GM19023 (cell line): ENCODE results near the gene FBXO8.
"Not testable (repeated sequence)": the region's sequence is repeated elsewhere in the genome, so short reads cannot be mapped to it uniquely, and the experiment has no call there.

ENCODE experiments used
- ATAC-seq: cut with Tn5 transposase; IDR thresholded peaks from one replicate; pipeline ENCODE4 v1.9.1; 2021; ENCODE audit warnings: mild to moderate bottlenecking, moderate library complexity; ENCODE audit not compliant: unreplicated experiment

The FBXO8 gene, protein sequence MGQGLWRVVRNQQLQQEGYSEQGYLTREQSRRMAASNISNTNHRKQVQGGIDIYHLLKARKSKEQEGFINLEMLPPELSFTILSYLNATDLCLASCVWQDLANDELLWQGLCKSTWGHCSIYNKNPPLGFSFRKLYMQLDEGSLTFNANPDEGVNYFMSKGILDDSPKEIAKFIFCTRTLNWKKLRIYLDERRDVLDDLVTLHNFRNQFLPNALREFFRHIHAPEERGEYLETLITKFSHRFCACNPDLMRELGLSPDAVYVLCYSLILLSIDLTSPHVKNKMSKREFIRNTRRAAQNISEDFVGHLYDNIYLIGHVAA

DNA sequence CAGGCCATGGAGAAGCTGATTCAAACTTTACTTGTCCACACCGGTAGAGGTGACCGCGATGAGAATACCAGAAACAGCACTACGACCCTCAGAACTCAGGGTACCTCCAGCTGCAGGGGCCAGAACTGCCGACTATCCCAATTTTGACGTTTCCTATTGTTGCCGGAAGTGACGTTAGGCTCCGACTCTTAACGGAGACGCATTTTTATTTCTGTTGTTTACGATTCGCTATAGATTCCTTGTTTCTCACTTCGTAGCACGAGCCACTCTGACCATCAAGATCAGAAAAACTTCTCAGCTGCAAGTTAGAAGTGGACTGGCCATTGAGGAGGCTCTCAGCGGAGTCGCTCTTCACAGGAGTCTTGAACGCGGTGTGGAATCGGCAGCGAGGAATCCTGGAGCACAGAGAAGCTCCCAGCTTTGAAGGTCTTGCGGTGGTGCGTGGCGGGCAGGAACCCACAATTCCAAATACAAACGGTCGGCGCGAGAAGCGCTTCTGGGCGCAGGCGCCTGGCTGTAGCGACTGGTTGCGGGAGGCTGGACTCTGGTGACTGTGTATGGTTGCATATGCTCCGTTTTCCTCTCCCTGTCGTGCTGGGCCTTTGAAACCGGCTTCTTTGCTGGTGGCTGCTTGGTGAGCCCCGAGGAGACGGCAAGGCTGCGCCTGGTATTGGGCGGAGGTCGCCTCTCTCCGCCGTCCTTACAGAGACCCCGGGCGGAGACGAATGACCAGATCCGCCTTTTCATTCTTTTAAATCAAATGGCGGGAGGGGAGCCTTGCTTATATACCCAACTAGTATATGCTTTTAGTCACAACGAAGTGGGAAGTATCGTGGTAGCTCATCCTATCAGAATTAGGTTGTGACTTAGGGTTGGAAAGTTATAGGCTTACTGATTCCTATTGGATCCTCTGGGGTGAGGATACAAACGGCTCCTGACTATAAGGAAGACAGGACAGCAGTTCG lies at the start of gene FBXO8, which contains the start of gene CEP44:
FBXO8 (minus strand) TSS at position 161 of the 965 bp plus-strand sequence. CDS start 20,575 bp downstream, outside the sequence.
CEP44 (plus strand) TSS at position 405 of the 965 bp plus-strand sequence. CDS start 15,211 bp downstream, outside the sequence.
- peak; percentile 73 for ATAC-seq

DNA sequence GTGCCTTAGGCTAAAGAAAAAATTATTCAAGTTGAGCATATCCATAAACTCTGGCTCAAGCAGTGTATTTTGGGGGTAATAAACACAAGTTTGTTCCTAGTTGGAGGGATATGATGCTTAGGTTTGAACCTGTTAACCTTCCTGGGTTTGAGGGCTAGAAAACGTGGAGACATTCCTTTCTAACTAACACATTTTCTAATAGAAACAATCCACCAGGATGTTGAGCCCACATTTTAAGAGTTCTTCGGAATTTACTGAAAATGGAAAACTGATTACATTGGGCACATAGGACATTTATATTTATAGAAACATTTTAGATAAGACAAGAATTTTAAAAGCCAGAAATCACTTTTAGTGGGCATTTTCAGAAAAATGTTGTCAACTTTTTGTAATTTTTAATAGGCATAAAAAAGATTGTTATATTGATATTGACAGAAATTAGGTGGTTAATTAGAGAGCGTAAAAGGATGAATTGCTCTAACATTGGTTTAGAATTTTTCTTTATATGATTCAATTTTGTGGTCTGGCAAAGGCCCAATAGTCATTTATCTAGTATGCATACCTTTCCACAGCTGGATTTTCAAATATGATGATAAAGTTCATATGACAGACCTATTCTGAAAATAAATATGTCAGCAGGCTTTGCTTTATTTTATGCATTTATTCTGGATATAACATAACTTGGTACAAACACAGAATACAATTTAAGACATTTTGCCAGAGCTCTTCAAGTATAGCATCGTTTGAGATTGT lies 49.5 kb upstream of the FBXO8 start:
- no peak for ATAC-seq

DNA sequence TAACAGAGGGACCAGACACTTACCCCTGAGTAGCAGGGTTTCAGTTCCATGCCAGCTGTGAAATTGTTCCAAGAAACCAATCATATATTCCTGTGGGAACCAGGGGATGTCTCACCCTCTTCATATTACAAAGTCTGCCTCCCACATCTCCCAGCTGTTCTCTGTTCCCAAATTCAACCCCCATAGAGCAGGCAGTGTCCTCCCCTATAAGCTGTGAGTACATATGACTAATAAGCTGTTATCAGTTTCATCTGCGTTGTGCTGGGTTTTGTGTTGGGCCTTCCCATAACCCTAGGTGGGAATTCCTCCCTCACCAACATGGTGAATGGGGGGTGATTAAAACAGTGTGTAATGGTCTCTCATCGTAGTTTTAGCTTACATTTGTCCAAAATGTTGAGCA lies 41.3 kb upstream of the FBXO8 start:
- ATAC-seq: no peak

DNA sequence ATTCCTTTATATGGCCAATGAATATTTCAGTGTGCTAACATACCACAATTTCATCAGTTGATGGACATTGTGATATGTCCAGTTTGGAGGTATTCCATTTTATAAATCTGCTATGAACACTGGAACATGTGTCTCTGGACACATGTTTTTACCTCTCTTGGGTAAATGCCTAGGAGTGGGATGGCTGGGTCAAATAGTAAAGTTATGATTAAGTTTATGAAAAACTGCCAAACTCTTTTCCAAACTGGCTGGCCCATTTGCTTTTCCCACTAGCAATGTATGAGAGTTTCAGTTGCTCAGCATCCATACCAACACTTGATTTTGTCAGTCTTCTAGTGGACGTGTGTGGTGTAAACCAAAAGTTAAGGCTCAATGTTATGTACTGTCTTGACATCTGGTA lies 40.8 kb upstream of the FBXO8 start:
- ATAC-seq: no peak

DNA sequence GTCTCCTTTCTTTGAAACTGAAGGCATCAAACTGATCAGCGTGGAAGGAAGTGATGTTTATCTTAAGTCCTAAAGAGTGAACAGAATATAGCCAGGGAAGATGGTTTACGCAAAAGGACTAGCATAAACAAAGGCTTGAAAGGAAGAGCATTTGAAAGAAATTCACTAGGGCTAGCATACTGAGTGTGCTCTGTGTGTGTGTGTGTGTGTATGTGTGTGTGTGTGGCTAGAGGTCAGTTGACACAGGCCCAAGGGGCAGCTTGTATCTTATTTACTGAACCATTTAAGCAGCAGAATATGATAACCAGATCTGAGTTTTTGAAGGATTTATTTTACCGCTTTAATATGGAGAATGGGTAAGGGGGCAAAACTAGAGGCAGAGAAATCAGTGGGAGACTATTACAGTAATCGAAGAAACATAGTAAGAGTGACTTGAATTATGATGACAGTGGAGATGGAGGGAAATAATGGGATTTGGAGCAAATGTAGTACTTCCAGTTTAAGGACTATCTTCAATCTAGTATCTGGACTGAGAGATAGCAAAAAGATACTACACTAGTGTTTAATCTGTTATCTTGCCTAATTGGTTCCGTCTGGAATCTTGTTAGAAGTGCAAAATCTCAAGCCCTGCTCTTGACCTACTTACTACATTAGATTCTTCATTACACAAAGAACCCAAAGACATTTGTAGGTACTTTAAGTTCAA lies 37.2 kb upstream of the FBXO8 start:
- ATAC-seq: no peak

DNA sequence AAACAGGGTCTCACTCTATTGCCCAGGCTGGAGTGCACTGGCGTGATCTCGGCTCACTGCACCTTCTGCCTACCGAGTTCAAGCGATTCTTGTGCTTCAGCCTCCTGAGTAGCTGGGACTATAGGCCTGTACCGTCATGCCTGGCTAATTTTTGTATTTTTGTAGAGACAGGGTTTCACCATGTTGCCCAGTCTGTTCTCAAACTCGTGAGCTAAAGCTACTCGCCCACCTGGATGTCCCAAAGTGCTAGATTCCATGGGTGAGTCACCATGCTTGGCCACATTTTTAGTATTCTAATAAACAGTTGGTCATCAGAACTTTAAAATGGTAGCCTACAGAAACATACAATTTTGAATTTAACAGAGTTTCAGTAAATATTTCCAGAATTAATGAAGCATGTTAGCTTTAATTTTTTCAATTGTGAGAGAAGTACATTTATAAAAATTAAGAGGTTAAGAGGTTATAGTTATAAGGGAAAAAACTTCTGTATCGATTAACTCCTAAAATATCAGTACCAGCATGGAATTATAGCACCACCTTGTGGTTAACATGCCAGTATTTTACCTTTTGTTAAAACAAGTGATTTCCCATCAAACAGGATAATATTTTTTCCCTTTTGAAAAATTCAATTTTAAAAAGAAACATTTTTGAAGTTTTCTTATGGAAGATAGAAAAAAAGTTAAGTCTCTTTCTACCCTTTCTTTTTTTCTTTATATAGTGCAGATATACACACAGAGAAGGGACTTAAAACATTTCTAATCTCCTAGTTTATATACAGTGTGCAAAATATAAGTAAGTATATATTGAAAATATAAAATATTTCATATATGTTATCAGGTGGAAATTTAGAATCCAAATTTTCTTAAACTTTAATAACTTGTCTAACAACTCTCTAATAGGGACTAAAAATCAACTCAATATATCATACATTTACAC lies 35.6 kb upstream of the FBXO8 start:
- no peak for ATAC-seq

DNA sequence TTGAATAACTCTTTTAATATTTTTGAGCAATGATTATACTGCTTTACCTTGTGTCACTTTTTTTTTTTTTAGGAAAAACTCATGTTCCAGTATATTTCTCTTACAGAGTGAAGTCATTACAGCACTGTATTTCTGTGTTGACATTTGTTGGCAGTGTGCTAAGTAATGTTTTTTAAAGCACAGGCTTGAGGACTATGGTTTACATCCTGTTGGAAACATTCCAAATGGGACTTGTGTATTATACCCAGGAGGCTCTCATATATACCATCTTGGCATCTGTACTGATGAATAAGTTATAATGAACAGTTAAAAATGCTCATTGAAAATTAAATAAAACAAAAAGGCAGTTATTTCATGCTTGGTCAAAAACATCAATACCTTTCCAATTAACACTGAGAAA lies 34.1 kb upstream of the FBXO8 start:
- no peak for ATAC-seq

DNA sequence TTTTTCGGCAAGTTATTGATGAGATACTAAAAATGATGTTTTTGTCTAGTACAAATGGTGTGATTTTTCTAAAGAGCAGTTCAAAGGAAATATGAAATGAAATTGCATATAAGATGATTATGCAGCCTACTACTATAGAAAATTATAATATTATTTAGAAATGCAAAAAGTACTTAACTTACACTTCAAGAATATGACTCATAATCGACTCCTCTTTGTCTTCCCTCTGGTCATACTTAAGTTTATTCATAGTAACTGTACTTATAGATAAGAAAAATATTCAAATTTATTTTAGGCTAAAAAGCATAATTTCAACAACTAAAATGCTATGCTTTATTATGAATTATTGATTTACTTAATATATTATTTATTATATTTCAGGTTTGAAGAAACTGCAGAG lies 33.5 kb upstream of the FBXO8 start:
- no peak for ATAC-seq

DNA sequence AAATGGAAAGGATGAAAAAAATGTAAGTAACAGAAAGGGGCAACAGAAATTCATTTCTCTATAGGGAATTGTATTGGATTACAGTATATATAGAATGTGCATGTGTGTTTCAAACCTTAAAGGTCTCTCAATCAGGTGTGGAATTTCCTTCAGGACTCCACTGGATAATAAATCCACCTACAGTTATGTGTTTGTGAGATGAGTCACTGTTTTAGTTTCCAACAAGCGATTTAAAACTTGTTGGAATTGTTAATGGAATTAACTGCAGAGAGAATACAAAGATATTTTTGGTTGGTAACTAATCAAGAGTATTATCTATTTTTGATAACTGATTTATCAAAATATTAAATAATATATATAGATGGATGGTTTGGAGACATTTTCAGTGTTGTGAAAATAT lies 33.1 kb upstream of the FBXO8 start:
- no peak for ATAC-seq

DNA sequence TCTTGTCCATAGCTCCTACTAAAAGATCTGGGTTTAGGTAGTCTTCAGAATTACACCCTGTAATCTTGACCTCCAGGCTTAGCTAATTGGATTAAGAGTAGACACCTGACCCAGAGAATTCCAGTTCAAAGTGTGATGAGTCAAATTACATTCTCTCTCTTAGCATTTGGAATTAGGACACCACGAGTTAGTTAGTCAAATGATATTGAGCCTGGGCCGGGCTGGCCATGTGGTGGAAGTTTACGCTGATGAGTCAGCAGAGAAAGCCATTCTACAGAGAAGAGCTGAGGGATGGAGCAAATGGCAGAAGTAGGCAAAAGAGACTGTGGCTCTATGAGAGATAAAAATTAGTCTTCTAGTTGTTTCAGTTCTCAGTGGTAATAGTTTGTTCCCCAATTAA lies 31.3 kb upstream of the FBXO8 start:
- peak; percentile 55 for ATAC-seq

DNA sequence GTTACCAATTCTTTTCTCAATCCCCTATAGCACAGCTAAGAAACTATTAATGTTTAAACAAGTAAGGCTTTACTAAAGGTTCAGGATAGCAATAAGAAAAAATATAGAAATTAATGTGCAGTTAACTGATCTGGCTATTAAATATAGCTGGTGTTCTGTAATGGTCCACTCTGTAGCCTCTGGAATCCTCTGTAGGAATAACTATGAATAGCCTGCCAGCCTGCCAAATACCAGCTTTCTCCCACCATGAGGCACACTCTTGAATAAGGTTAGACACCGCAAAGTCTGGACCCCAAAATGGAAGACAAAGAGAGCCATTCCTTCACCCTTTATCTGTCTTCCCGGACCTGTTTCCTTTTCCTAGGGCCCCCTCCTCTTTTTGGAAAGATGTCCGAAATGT lies 30.8 kb upstream of the FBXO8 start:
- no peak for ATAC-seq

DNA sequence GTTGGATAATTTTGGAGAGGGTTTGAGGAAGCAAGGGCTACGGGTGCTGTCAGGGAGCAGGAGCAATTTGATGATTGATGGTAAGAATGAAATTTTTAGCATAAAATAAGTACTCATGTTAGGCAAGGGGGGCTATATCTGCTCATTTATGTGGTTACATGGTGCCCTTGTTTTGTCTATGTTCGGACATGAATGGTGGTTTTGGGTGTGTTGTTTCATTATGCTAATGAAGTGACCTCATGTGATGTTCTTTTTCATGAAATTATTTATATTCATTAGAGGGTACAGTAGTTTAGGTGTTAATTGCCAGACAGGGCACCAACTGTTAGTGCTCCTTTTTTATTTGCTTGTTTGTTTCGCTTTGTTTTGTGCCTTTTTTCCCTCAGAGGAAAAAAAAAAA lies 29.5 kb upstream of the FBXO8 start:
- no peak for ATAC-seq

DNA sequence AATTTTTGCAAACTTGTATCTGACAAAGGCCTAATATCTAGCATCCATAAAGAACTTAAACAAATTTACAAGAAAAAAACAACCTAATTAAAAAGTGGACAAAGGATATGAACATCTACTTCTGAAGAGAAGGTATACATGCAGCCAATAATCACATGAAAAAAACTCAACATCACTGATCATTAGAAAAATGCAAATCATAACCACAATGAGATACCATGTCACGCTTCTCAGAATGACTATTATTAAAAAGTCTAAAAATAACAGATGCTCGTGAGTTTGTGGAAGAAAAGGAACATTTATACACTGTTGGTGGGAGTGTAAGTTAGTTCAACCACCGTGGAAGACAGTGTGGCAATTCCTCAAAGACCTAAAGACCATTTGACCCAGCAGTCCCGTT lies 24.2 kb upstream of the FBXO8 start:
- ATAC-seq: no peak

DNA sequence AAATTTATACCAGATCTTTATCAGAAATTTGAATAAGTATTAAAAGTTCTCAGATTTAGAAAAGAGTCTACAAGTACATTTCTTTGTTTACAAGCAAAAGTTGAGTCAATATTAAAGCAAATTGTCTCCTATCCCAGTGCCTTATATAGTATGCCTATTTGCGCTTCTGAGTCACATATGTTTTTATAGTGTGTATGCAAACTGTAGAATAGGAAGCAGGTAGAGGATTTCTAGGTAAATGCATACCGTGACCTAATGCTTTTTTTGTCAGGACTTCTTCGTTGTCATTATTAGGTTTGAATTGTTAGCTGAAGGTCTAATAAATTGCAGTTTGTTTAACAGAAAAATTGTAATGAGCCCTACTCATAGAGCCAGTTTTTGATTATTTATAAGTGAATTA lies 22.5 kb upstream of the FBXO8 start:
- ATAC-seq: no peak

DNA sequence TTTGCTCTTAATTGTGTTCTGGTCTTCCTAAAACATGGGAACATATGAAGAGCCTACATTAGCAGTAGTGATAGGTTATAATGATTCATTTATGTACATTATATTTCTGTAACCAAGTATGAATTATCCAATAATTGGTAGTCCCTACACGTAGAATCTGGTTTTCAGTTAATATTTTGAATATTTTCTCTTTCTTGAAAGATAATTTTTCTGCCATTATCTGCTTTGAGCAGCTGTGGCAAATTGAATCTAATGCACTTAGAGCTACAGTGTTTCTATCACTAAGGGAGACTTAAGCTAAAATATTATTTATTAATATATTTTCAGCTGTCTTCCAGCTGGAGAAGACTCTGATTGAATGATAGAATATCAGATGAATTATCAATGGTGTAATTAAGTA lies 21.2 kb upstream of the FBXO8 start:
- ATAC-seq: no peak

DNA sequence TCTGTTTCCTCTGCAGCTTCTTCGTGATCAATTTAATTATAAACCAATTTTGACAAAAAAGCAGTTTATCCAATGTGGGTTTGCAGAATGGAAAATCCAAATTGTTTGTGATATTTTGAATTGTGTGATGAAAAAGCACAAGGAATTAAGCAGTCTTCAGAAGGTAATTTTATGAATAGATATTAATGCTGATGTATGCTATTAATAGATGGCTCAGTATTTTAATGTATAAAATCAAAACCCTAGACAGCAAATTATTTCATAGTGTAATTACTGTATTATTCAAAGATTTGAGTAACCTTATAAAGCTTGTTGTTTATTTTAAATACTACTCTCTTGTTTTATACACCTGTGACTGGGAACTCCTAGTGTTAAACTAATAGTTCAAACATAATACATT lies 20.2 kb upstream of the FBXO8 start:
- ATAC-seq: no peak

DNA sequence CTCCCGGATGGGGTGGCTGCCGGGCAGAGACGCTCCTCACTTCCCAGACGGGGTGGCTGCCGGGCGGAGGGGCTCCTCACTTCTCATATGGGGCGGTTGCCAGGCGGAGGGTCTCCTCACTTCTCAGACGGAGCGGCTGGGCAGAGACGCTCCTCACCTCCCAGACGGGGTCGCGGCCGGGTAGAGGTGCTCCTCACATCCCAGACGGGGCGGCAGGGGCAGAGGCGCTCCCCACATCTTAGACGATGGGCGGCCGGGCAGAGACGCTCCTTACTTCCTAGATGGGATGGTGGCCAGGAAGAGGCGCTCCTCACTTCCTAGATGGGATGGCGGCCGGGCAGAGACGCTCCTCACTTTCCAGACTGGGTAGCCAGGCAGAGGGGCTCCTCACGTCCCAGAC lies 11.7 kb upstream of the FBXO8 start:
- not testable (repeated sequence) for ATAC-seq

DNA sequence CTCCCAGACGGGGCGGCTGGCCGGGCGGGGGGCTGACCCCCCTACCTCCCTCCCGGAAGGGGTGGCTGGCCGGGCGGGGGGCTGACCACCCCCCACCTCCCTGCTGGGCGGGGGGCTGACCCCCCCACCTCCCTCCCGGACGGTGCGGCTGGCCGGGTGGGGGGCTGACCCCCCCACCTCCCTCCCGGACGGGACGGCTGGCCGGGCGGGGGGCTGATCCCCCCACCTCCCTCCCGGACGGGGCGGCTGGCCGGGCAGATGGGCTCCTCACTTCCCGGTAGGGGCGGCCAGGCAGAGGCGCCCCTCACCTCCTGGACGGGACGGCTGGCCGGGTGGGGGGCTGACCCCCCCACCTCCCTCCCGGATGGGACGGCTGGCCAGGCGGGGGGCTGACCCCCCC lies 11.2 kb upstream of the FBXO8 start:
- not testable (repeated sequence) for ATAC-seq

DNA sequence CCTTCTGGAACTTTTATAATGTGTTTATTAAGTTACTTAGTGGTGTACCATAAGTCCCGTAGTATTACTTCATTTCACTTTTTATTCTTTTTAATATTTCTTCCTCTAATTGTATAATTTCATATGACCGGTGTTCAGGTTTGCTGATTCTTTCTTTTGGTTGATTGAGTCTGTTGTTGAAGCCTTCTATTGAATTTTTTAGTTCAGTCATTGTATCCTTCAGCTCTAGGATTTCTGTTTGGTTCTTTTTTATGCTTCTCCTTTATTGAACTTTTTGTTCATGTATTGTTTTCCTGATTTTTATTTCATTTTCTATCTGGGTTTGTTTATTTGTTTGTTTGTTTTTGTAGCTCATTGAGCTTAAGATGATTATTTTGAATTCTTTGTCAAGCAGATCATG lies 9.0 kb upstream of the FBXO8 start:
- ATAC-seq: no peak

DNA sequence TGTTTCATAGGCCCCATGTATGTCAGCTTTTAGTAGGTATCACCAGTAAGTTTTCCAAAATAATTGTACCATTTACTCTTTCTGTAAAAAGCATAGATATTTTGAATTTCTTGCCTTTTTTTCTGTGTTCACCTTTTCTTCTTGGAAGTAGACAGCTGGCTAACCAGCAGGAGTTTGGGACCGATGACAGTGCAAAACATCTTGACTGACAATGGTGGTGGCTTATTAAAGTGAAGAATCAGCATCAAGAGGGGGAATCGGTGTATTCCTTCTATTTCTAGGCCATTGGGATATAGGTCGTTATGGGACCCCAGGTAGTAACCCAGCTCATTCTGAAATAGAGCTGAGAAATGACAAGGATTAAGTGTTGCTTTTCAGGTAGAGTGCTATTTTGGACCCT lies 3.4 kb upstream of the FBXO8 start:
- ATAC-seq: no peak
